Peyer's patch (tissue), 4 donors: Measurements from ENCODE around the gene PRMT2.

Experiments used
- CTCF ChIP-seq, 6 experiments: fragments of 450-650 bp in 4 of 6; fragments of 200-600 bp in 2 of 6; sonication (generic) in 1 of 6; IDR thresholded peaks; one replicate each; pipeline ENCODE4 v1.5.1; 2017 to 2019; ENCODE audit warnings: antibody characterized with exemption in 6 of 6, mild to moderate bottlenecking in 3 of 6, moderate library complexity in 1 of 6
- POLR2A ChIP-seq, 2 donors: fragments of 450-650 bp; IDR thresholded peaks; one replicate each; pipeline ENCODE4 v1.5.1; 2017; ENCODE audit warnings: antibody characterized with exemption in 2 of 2, mild to moderate bottlenecking in 2 of 2, moderate library complexity in 2 of 2

GRCh38 chr21:46633566-46633965, 1.9 kb upstream of the PRMT2 start:
- TF ChIP-seq CTCF (IDR thresholded peaks at IDR 0.05): no peak
- TF ChIP-seq POLR2A (IDR thresholded peaks at IDR 0.05): no peak
